ENCODE data around the gene RPL15.

The RPL15 gene

GRCh38 chr3:23934253-23934652, 17.3 kb downstream of the RPL15 start:
- DNase-seq = no peak

- no peak for DNase-seq
Observed at GRCh38 chr3:23937296-23937695, 20.4 kb downstream of the RPL15 start.

GRCh38 chr3:23938688-23939087, 21.8 kb downstream of the RPL15 start:
- DNase-seq = peak; percentile 60

- no peak for DNase-seq
Observed at GRCh38 chr3:23940775-23941174, 23.8 kb downstream of the RPL15 start.

GRCh38 chr3:23941440-23941839, 24.5 kb downstream of the RPL15 start:
- DNase-seq = no peak

GRCh38 chr3:23942546-23942945, 25.6 kb downstream of the RPL15 start:
- no peak for DNase-seq

- peak; percentile 28 for DNase-seq
Observed at GRCh38 chr3:23944007-23944783, 27.3 kb downstream of the RPL15 start.

- DNase-seq = peak; percentile 92
Observed at GRCh38 chr3:23944861-23945662, 28.1 kb downstream of the RPL15 start, which contains the start of gene NR1D2. NR1D2 (plus strand) TSS chr3:23945286; CDS start chr3:23945579, 293 bp downstream.

- DNase-seq = no peak
Observed at GRCh38 chr3:23945663-23945912, 28.7 kb downstream of the RPL15 start.

GRCh38 chr3:23945913-23946687, 29.2 kb downstream of the RPL15 start:
- peak; percentile 98 for DNase-seq

- no peak for DNase-seq
Observed at GRCh38 chr3:23948761-23949160, 31.8 kb downstream of the RPL15 start.

- peak; percentile 18 for DNase-seq
Observed at GRCh38 chr3:23949784-23950183, 32.9 kb downstream of the RPL15 start.

- peak; percentile 12 for DNase-seq
Observed at GRCh38 chr3:23950293-23950692, 33.4 kb downstream of the RPL15 start.

- no peak for DNase-seq
Observed at GRCh38 chr3:23952646-23953045, 35.7 kb downstream of the RPL15 start.

GRCh38 chr3:23953523-23953922, 36.6 kb downstream of the RPL15 start:
- no peak for DNase-seq

- DNase-seq = no peak
Observed at GRCh38 chr3:23954144-23954543, 37.2 kb downstream of the RPL15 start.

GRCh38 chr3:23956701-23957100, 39.8 kb downstream of the RPL15 start:
- DNase-seq = no peak

GRCh38 chr3:23959135-23959900, 42.4 kb downstream of the RPL15 start:
- DNase-seq = no peak

- no peak for DNase-seq
Observed at GRCh38 chr3:23960649-23961048, 43.7 kb downstream of the RPL15 start.

- no peak for DNase-seq
Observed at GRCh38 chr3:23961066-23961465, 44.1 kb downstream of the RPL15 start.

GRCh38 chr3:23961913-23962312, 45.0 kb downstream of the RPL15 start:
- no peak for DNase-seq

- DNase-seq = no peak
Observed at GRCh38 chr3:23964537-23965235, 47.8 kb downstream of the RPL15 start.
